C4-2B (cell line): ENCODE measurements around the gene RECQL.

Experiments
- CTCF ChIP-seq: fragments of 450-650 bp; conservative IDR thresholded peaks from 2 replicates; pipeline ENCODE4 v1.5.1; 2017; ENCODE audit warnings: mild to moderate bottlenecking
- ZFX ChIP-seq: fragments of 450-650 bp; IDR thresholded peaks from 2 replicates; pipeline ENCODE4 v1.6.1; 2017

DNA sequence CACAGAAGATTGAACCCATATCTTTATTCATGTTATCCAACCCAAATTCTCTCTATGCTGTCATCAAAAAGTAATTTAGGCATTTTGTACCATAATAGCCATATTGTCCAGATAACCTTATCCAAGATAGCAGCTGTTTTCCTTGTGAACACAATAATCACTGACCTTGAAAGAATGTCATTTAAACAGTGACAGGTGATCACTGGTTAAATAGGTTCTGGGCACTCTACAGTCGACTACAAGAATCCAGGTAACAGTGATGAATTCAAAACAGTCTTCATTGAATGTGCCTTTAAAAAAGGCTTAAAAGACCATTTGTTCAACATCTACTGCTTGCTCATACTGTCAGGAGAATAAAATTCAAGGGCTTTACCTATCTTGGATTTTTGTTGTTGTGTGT, 20.1 kb upstream of the RECQL start:
- TF ChIP-seq CTCF (no peak), ZFX (no peak)
